ENCODE data around the gene EXOC3.

Gene EXOC3

DNA sequence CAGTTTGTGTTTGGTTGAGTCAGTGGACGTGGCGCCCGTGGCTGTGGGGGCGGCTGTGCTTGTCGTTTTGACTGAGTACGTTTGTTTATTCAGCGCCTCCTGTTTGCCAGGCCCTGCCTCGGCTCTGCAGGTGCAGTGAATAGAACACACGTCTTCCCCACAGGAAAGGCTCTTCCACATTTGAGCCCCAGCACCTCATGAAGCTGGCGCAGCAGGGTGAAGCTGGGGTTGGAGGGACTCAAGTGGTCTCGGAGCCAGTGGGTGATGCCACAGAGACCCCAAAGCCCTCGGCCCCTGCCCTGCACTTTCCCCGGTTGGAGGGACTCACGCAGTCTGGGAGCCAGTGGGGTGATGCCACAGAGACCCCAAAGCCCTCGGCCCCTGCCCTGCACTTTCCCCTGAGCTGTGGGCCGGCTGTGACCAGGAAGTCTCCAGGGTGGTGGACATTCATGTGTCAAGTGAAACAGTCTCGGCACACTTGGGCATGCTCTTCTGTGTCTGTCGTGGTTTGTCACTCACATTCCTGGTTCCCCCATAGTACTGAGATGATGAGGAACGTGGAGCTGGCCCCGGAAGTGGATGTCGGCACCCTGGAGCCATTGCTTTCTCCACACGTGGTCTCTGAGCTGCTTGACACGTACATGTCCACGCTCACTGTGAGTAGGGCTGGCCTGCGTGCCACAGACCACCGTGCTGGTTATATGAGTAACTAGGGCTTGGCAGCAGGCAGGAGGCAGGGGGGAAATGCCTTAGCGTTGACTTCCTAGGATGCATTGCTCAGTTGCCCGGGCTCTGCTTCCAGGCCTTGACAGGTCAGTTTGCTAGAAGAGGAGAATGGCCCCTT lies 13.6 kb downstream of the EXOC3 start:
- no peak for DNase-seq (ENCODE audit: low read depth in 2 of 2)

DNA sequence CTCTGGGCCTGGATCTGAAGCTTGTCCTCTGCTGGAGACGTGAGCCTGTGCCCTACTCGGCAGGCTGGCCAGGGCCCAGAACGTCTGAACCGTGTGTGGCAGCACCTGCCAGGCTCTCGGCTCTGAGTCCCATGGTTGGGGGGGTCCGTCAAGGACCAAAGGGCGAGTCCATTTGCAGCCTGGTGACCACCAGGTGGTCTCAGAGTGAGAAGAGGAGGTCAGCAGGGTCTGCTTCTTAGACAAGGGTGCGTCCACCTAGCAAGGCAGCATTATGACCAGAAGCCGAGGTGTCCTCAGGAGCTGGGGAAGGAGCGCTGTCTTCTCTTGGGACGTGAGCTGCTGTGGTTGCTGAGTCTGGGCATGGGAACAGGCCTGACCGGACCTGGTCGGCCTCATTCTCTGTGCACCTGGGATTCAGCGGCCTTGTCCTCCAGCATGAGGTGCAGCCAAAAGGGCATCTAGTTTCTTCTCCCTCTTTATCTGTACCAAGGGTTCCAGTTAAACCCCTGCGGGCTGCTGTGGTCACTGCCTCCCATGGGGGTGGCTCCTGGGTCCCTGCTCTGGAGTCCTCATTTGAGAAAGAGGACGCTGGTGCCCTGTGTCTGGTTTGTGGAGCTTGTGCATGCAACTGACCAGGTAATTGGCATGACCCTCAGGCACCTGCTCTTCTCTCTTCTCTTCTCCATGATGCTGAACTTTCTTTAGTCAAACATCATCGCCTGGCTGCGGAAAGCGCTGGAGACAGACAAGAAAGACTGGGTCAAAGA lies 14.4 kb downstream of the EXOC3 start:
- no peak for DNase-seq (ENCODE audit: low read depth in 2 of 2)

- DNase-seq (ENCODE audit: low read depth in 2 of 2): peak; percentile 54 to 62
Measured at GRCh38 chr5:458547-459353, 15.8 kb downstream of the EXOC3 start.

- no peak for DNase-seq (ENCODE audit: low read depth in 2 of 2)
Measured at GRCh38 chr5:459562-460272, 16.7 kb downstream of the EXOC3 start.

DNA sequence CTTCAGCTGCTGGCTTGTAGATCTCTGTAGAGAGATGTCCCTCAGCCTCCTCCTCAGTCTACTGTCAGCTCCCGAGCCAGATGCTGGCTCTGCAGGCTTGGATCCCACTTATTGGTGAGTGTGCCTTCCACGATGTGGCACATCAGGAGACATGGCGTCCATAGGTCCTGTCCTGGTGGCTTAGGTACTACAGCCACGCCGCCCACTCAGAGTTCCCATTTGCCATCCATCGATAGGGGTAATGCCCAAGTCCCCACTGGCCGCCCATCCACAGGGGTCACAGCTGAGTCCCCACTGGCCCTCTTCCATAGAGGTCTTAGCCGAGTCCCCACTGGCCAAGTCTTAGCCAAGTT lies 17.3 kb downstream of the EXOC3 start:
- DNase-seq (ENCODE audit: low read depth in 2 of 2): no peak

GRCh38 chr5:462051-462481 lies 19.1 kb downstream of the EXOC3 start:
- no peak for DNase-seq (ENCODE audit: low read depth in 2 of 2)

DNA sequence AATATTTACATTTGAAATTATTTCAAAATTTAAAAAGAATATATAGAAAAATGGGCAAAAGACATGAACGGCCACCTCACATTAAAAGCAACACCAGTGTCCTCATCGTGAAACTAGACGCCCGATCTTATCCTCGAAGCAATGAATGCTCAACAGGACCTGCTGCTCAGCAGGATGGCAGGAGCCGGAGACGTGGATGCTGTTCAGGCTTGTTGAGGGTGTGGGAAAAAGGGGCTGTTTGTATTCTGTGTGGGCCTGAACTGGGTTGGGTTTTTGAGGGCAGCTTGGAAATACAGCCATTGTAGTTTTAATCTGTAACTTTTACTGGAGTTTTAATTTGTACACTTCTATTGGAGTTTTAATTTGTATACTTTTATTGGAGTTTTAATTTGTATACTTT lies 20.3 kb downstream of the EXOC3 start:
- no peak for DNase-seq (ENCODE audit: low read depth in 2 of 2)

GRCh38 chr5:463952-464351 lies 21.0 kb downstream of the EXOC3 start:
- peak; percentile 55 to 59 for DNase-seq (ENCODE audit: low read depth in 2 of 2)

DNA sequence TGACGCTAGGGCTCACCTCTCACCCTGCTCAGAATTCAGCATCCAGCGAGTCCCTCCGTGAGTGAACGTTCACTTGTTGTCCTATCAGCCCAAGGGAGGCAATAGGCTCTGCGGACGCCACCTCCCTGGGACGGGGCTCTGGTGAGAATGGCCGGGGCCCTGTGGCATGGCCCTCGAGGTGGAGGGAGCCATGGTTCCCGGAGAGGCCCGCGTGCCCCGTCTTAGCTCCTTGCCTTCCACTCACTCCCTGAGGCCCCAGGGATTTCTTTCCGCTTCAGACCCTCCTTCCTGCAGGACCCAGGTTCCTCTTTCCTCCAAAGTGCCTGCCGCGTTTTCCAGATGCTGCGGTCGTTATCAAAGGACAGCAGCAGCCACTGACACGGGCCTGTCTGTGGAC lies 21.5 kb downstream of the EXOC3 start:
- no peak for DNase-seq (ENCODE audit: low read depth in 2 of 2)

- no peak for DNase-seq (ENCODE audit: low read depth in 2 of 2)
Measured at GRCh38 chr5:464843-465590, 22.0 kb downstream of the EXOC3 start.

DNA sequence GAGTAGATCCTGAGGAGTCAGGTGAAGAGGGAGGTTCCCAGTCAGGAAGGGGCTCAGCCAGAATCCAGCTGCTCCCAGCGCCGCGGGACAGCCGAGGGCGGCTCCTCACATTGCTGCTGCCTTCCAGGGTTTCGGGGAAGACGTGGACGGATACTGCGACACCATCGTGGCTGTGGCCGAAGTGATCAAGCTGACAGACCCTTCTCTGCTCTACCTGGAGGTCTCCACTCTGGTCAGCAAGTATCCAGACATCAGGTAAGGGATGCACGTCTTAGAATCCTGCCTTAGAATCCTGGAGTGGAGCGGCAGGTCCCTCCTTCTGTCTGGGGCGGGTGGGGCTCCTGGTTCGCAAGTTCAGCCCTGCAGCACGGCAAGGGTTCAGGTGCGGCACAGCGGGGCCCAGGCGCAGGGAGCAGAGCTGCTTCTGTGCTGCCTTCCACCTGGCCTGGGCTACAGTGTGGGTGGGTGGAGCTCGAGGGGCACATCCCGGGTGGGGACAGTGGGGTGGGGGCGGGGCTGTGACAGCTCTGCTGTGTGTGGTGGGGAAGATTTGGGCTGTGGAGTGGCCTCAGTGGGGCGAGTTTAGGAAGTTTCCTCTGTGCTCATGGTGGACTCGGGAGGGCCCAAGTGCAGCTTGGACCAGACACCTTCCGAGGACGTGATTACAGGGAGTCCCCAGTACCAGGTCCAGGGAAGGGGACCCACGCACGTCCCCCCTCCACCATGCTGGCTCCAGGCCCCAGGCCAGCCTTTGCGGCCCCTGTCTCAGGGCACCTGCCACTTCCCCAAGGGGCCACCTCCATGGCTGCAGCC lies 22.8 kb downstream of the EXOC3 start:
- DNase-seq (ENCODE audit: low read depth in 2 of 2): no peak

DNA sequence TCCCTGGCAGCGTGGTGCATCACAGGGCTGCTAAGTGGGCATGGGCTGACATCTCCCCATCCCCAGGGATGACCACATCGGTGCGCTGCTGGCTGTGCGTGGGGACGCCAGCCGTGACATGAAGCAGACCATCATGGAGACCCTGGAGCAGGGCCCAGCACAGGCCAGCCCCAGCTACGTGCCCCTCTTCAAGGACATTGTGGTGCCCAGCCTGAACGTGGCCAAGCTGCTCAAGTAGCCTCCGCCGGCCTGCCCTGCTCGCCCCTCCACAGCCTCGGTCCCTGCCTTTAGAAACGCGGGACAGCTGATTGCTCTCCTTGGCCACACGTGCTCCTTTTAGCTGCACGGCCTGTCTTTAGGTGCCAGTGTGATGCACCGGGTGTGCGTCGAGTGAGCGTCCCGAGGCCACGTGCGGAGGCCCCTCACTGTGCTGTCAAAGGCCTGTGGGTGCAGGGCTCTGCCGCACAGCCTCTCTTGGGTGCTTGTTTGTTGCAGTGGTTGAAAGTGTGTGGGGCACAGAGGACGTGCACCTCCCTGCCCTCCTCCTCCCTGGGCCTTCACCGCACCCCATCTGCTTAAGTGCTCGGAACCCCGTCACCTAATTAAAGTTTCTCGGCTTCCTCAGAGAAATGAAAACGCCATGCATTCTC lies 23.8 kb downstream of the EXOC3 start:
- no peak for DNase-seq (ENCODE audit: low read depth in 2 of 2)

DNA sequence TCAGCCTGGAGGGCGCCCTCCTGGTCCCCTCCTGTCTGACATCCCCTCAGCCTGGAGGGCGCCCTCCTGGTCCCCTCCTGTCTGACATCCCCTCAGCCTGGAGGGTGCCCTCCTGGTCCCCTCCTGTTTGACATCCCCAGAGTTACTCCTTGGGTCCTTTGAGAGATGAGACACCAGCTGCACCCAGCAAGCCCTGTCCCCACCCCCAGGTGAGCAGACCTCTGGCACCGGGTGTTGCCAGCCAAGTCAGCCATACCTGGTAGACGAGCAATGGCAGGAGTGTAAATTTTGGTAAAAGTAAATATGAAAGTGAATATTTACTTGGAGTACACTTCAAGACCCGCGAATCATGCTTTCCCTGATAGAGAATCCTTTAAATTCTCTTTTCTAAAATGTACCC lies 25.4 kb downstream of the EXOC3 start:
- no peak for DNase-seq (ENCODE audit: low read depth in 2 of 2)

- DNase-seq (ENCODE audit: low read depth in 2 of 2): no peak
Measured at GRCh38 chr5:469752-470483, 26.9 kb downstream of the EXOC3 start.

DNA sequence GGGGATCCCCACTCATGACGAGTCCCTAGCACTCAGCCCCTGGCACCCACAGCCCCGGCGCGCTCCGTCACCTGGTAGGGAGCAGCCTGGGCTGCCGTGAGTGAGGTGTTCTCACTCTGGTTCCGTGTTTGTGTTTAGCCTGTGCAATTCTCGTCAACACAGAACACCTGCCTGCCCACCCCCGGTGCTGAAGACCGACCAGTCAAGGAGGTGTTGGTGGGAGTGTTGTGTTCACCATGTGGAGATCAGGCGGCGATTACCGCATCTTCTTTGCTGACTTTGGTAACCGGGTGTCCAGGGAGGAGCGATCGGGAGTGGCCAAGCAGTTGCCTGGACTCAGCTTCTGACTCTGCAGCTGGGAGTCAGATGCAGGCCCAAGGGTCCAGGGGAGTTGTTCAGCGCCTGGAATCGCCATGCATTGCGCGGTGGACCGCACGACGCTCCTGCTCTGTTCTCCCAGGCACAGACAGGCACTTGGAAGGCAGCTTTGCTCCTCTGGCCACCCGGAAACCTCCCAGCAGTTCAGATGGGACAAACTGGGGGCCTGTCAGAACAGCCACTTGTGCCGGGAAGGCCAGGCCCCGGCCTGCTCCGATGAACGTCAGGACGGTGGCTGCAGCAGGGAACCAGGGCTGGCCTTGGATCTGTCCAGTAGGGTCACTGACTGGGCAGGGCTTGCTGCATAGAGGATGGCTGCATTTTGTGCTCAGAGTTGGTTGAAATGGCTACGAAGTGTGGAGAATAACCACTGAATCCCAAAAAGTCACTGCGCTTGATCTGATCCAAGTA lies 28.2 kb downstream of the EXOC3 start:
- no peak for DNase-seq (ENCODE audit: low read depth in 2 of 2)

DNA sequence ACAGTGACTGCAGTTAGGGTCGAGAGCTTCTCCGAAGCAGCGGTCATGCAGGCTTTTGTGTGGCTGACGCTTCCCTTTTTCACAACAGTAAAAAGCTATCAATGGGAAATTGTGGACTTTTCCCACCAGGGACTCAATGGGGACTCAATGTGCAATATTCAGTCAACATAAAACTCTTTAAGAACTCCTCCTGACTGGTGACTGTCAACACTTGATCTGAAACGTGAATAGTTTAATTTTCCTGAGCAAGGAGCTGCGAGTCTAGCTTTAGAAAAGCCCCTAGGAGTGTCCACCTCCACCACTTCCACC lies 28.7 kb downstream of the EXOC3 start:
- DNase-seq (ENCODE audit: low read depth in 2 of 2): no peak

DNA sequence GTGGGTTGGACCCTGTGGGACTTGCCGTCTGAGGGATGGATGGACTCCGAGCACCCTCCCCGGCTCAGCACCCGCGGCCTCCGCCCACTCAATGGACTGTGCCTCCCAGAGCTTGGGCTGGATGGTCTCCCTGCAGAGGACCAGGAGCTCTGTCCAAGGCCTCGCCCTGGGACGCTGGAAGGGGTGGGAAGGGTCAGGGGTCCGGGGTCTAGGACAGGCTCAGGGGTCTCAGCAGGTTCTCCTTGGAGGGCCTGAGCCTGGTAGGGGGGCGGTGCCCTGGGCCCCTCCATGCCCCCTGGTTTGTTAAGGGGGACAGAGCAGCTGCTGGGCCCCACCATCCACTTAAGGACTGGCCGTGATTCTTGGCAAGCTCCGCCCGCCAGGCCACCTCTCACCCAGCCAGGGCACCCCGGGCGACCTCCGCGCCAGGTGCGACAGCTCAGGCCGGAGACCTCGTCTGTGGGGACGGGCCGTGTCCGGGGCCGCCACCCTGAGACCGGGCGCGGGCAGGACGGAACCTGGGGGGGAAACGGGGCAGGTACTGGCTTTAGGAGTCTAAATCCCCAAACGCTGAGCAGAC lies 29.2 kb downstream of the EXOC3 start:
- no peak for DNase-seq (ENCODE audit: low read depth in 2 of 2)
